GM12878 (cell line): ENCODE results near the gene SMURF1. TPM values are rescaled to one million over a fixed set of nuclear protein-coding genes. Genes with fewer than 3 reads are reported as not detected.

Source experiments
- ATAC-seq: fragments of 200-7000 bp; cut with Tn5 transposase; 3 replicates; pipeline ENCODE4 v1.9.1; 2020; ENCODE audit warnings: mild to moderate bottlenecking, moderate library complexity
- BruUV-seq: library from RNA; stranded (reverse); fragments of 400-500 nt; replicated peaks from 2 replicates; lab custom pipeline; 2021; lab: Mats Ljungman, UMichigan
- CTCF ChIA-PET: fragments of 300-600 bp; sonication (Branson Sonifier 250); formaldehyde crosslinking; extraction: SDS; loops from one replicate; lab custom pipeline; 2021; ENCODE audit warnings: inconsistent platforms; lab: Yijun Ruan, JAX
- POLR2A ChIA-PET: fragments of 350-600 bp; formaldehyde crosslinking; extraction: SDS; loops from one replicate; lab custom pipeline; 2021; ENCODE audit warnings: inconsistent platforms; lab: Charles Lee
- RAD21 ChIA-PET: fragments of 300-600 bp; sonication (Branson Sonifier 250); formaldehyde crosslinking; loops from one replicate; lab custom pipeline; 2023; ENCODE audit warnings: antibody characterized with exemption; ENCODE audit not compliant: unreplicated experiment; lab: Charles Lee
- SMC1A ChIA-PET: fragments of 300-600 bp; sonication (Branson Sonifier 250); formaldehyde crosslinking; loops from one replicate; lab custom pipeline; 2023; ENCODE audit not compliant: unreplicated experiment, uncharacterized antibody; lab: Charles Lee
- DNase-seq: peaks from one replicate; pipeline ENCODE4 v3.0.0-alpha.2; 2011; ENCODE audit warnings: low read depth, low spot score
- FAIRE-seq: peaks from 3 replicates; lab custom pipeline; 2011; peaks lifted over from hg19 to GRCh38; lab: Jason Lieb, UNC
- H2AFZ ChIP-seq: 2 replicates; pipeline ENCODE4 v1.6.0; 2011; ENCODE audit warnings: low read depth, low read length, control low read depth; ENCODE audit not compliant: control insufficient read depth
- H3K27ac ChIP-seq: 2 replicates; pipeline ENCODE4 v1.5.1; 2011; ENCODE audit warnings: control low read depth; ENCODE audit not compliant: control insufficient read depth, insufficient read depth
- H3K27me3 ChIP-seq, 2 experiments: replicated peaks in 1 of 2; 2 replicates each; pipeline versions ENCODE4 v1.6.0 to v1.6.1; 2011; ENCODE audit warnings: low read length in 1 of 2; ENCODE audit not compliant: control insufficient read depth in 2 of 2, insufficient read depth in 2 of 2
- H3K36me3 ChIP-seq, 2 experiments: 2 replicates each; pipeline ENCODE4 v1.5.1; 2011; ENCODE audit warnings: low read length in 1 of 2; ENCODE audit not compliant: control insufficient read depth in 2 of 2, insufficient read depth in 2 of 2
- H3K4me1 ChIP-seq: 2 replicates; pipeline ENCODE4 v1.6.1; 2011; ENCODE audit warnings: mild to moderate bottlenecking, low read length, moderate library complexity, mixed read lengths; ENCODE audit not compliant: control insufficient read depth, insufficient read depth
- H3K4me2 ChIP-seq: 2 replicates; pipeline ENCODE4 v1.6.0; 2011; ENCODE audit warnings: control low read depth; ENCODE audit not compliant: control insufficient read depth, insufficient read depth
- H3K4me3 ChIP-seq: fragments of 200-600 bp; sonication (generic); 2 replicates; pipeline ENCODE4 v1.5.1; 2016
- H3K79me2 ChIP-seq: 2 replicates; pipeline ENCODE4 v1.6.0; 2011; ENCODE audit warnings: low read length; ENCODE audit not compliant: control insufficient read depth, insufficient read depth
- H3K9ac ChIP-seq: 2 replicates; pipeline ENCODE4 v1.8.0; 2011; ENCODE audit warnings: low read length, control low read depth, mixed read lengths; ENCODE audit not compliant: control insufficient read depth, insufficient read depth
- H3K9me3 ChIP-seq: replicated peaks from 3 replicates; pipeline ENCODE4 v1.5.1; 2011; ENCODE audit warnings: mild to moderate bottlenecking, low read length; ENCODE audit not compliant: control insufficient read depth, insufficient read depth
- H4K20me1 ChIP-seq: 2 replicates; pipeline ENCODE4 v1.6.0; 2011; ENCODE audit not compliant: control insufficient read depth, insufficient read depth
- BCL11A ChIP-seq: IDR thresholded peaks from 2 replicates; pipeline ENCODE4 v1.6.1; 2011; ENCODE audit warnings: low read depth, low read length
- DPF2 ChIP-seq: fragments of 450-650 bp; IDR thresholded peaks from 2 replicates; pipeline ENCODE4 v1.6.1; 2017; ENCODE audit warnings: mild to moderate bottlenecking
- FOS ChIP-seq: IDR thresholded peaks from 3 replicates; pipeline ENCODE4 v1.6.1; 2011; ENCODE audit warnings: borderline replicate concordance; ENCODE audit not compliant: insufficient read length; ENCODE audit errors: extremely low read depth
- IRF4 ChIP-seq: IDR thresholded peaks from 2 replicates; pipeline ENCODE4 v1.6.1; 2011; ENCODE audit warnings: low read depth, low read length
- NR2C1 ChIP-seq: fragments of 450-650 bp; IDR thresholded peaks from 2 replicates; pipeline ENCODE4 v1.6.1; 2017; ENCODE audit warnings: antibody characterized with exemption, mild to moderate bottlenecking, moderate library complexity
- NRF1 ChIP-seq: conservative IDR thresholded peaks from 2 replicates; pipeline ENCODE4 v1.6.1; 2011; ENCODE audit warnings: mild to moderate bottlenecking, low read depth, low read length, improper control_type of control experiment
- SIX5 ChIP-seq: IDR thresholded peaks from 2 replicates; pipeline ENCODE4 v1.6.1; 2011; ENCODE audit warnings: mild to moderate bottlenecking, low read depth, low read length, moderate library complexity; ENCODE audit not compliant: severe bottlenecking
- SMARCA5 ChIP-seq: fragments of 450-650 bp; IDR thresholded peaks from 2 replicates; pipeline ENCODE4 v1.6.1; 2017; ENCODE audit warnings: mild to moderate bottlenecking
- STAT1 ChIP-seq: fragments of 450-650 bp; conservative IDR thresholded peaks from 2 replicates; pipeline ENCODE4 v1.6.1; 2014; ENCODE audit warnings: antibody characterized with exemption, mild to moderate bottlenecking
- TCF12 ChIP-seq: IDR thresholded peaks from 2 replicates; pipeline ENCODE4 v1.6.1; 2011; ENCODE audit warnings: low read depth, mild to moderate bottlenecking, low read length
- WGBS: methylation state at CpG from one replicate; pipeline ENCODE4 v1.1.6; 2016; ENCODE audit warnings: low lambda C conversion rate; ENCODE audit not compliant: insufficient replicate concordance, insufficient coverage; ENCODE audit errors: missing lambda C conversion rate; 5-methylcytosine and 5-hydroxymethylcytosine counted together
- in situ Hi-C: fragments of 300-500 bp; cut with MboI; formaldehyde crosslinking; loops from 9 replicates; pipeline ENCODE4 v1.14.3; 2018; ENCODE audit warnings: mixed read lengths
- intact Hi-C: fragments of 100-400 bp; cut with micrococcal nuclease; formaldehyde crosslinking; loops from one replicate; pipeline ENCODE4 v1.14.2; 2022; ENCODE audit not compliant: unreplicated experiment
- polyA plus RNA-seq, 11 experiments: library from polyadenylated mRNA; depleted of rRNA in 4 of 11; unstranded in 6 of 11; stranded (reverse) in 5 of 11; fragments of >200 nt; fragmentation: Nextera tagmentation in 4 of 11; fragmentation: Illumina TruSeq in 1 of 11; extraction: Ambion mirVana in 4 of 11; extraction: Trizol in 1 of 11; gene quantifications; 1 replicate in 1 of 11; 2 replicates in 10 of 11; pipeline versions ENCODE4 v1.2.1 to v1.2.3, GENCODE V29; 2011 to 2016; ENCODE audit warnings: inconsistent platforms in 2 of 11, missing spikeins in 2 of 11, low read depth in 1 of 11
- total RNA-seq, 4 experiments: library from RNA; depleted of rRNA in 3 of 4; stranded (reverse); fragments of >200 nt in 3 of 4; fragmentation: Illumina TruSeq in 1 of 4; extraction: Trizol in 1 of 4; gene quantifications; 2 replicates each; pipeline versions ENCODE4 v1.2.1 to v1.2.3, GENCODE V29; 2013 to 2021
- TF ChIP-seq, protein P1 (sequence below): IDR thresholded peaks from 2 replicates; pipeline ENCODE4 v1.6.1; 2011; ENCODE audit warnings: low read depth, mild to moderate bottlenecking, low read length, moderate library complexity, borderline replicate concordance; ENCODE audit errors: extremely low read depth
- TF ChIP-seq, protein P2 (sequence below): fragments of 450-650 bp; IDR thresholded peaks from 2 replicates; pipeline ENCODE4 v1.6.1; 2018; ENCODE audit warnings: borderline replicate concordance, mild to moderate bottlenecking; ENCODE audit not compliant: partially characterized antibody
- TF ChIP-seq, protein P3 (sequence below): IDR thresholded peaks from 2 replicates; pipeline ENCODE4 v1.6.1; 2012; ENCODE audit warnings: mild to moderate bottlenecking, low read depth, low read length
- TF ChIP-seq, protein P4 (sequence below): fragments of 450-650 bp; IDR thresholded peaks from 2 replicates; pipeline ENCODE4 v1.6.1; 2017; ENCODE audit warnings: antibody characterized with exemption, mild to moderate bottlenecking, moderate library complexity

The SMURF1 gene
- total and polyA plus RNA-seq, 10 of the 15 experiments (the other 5 are each of a cell fraction or from before 2014, with no cell fraction given): 0.76 to 14.0 (median 7.9) TPM

DNA sequence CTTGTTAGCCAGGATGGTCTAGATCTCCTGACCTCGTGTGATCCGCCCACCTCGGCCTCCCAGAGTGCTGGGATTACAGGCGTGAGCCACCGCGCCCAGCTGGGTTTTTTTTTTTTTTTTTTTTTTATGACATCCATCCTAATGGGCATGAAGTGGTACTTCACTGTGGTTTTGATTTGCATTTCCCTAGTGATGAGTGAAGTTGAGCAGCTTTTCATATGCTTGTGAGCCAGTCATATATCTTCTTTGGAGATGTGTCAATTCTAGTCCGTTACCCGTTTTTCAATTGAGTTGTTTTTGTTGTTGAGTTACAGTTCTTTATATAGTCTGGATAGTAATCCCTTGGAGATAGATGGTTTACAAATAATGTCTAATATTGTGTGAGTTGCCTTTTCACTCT lies 127.7 kb downstream of the SMURF1 start:
- RAD21 ChIA-PET: no interaction called here
- no peak for ATAC-seq
- BruUV-seq: no TSS peak
- 6% methylated on average over 8 of the region's 8 CpGs for WGBS
- Histone ChIP-seq H3K27ac (peak overlapping the region; percentile 19; the same call in 1 of the 2 replicates), H3K27me3 (no peaks in the 10 kb centered on the region), H4K20me1 (no peaks in the 10 kb centered on the region), H3K9ac (no peak overlapping the region), H3K79me2 (no peaks in the 10 kb centered on the region), H2AFZ (no peak overlapping the region), H3K4me2 (no peak overlapping the region), H3K9me3 (no peaks in the 10 kb centered on the region; the same call in 2 of the 3 replicates), H3K4me3 (no peak overlapping the region), H3K36me3 (peaks cover 24 to 38% of the 10 kb centered on the region in 2 experiments), H3K4me1 (no peaks in the 10 kb centered on the region)
- CTCF ChIA-PET: no interaction called here
- no peak for DNase-seq
- no peak for FAIRE-seq
- POLR2A ChIA-PET: no interaction called here
- in situ Hi-C loops (no loop called here), intact Hi-C loops (no loop called here)
- SMC1A ChIA-PET: interaction anchor here (1.0 to 1.3 kb wide), 2 partner anchors 10 to 22 kb away, joined by 3 to 5 read pairs; no protein-coding TSS in a partner anchor
- TF ChIP-seq, protein P1, sequence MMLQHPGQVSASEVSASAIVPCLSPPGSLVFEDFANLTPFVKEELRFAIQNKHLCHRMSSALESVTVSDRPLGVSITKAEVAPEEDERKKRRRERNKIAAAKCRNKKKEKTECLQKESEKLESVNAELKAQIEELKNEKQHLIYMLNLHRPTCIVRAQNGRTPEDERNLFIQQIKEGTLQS: no peak
- TF ChIP-seq TCF12 (no peak), IRF4 (no peak), STAT1 (no peak), SIX5 (no peak), SMARCA5 (no peak), NR2C1 (no peak), BCL11A (no peak), NRF1 (no peak), DPF2 (no peak), FOS (no peak)
- TF ChIP-seq, protein P2, sequence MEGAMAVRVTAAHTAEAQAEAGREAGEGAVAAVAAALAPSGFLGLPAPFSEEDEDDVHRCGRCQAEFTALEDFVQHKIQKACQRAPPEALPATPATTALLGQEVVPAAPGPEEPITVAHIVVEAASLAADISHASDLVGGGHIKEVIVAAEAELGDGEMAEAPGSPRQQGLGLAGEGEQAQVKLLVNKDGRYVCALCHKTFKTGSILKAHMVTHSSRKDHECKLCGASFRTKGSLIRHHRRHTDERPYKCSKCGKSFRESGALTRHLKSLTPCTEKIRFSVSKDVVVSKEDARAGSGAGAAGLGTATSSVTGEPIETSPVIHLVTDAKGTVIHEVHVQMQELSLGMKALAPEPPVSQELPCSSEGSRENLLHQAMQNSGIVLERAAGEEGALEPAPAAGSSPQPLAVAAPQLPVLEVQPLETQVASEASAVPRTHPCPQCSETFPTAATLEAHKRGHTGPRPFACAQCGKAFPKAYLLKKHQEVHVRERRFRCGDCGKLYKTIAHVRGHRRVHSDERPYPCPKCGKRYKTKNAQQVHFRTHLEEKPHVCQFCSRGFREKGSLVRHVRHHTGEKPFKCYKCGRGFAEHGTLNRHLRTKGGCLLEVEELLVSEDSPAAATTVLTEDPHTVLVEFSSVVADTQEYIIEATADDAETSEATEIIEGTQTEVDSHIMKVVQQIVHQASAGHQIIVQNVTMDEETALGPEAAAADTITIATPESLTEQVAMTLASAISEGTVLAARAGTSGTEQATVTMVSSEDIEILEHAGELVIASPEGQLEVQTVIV: no peak
- TF ChIP-seq, protein P3, sequence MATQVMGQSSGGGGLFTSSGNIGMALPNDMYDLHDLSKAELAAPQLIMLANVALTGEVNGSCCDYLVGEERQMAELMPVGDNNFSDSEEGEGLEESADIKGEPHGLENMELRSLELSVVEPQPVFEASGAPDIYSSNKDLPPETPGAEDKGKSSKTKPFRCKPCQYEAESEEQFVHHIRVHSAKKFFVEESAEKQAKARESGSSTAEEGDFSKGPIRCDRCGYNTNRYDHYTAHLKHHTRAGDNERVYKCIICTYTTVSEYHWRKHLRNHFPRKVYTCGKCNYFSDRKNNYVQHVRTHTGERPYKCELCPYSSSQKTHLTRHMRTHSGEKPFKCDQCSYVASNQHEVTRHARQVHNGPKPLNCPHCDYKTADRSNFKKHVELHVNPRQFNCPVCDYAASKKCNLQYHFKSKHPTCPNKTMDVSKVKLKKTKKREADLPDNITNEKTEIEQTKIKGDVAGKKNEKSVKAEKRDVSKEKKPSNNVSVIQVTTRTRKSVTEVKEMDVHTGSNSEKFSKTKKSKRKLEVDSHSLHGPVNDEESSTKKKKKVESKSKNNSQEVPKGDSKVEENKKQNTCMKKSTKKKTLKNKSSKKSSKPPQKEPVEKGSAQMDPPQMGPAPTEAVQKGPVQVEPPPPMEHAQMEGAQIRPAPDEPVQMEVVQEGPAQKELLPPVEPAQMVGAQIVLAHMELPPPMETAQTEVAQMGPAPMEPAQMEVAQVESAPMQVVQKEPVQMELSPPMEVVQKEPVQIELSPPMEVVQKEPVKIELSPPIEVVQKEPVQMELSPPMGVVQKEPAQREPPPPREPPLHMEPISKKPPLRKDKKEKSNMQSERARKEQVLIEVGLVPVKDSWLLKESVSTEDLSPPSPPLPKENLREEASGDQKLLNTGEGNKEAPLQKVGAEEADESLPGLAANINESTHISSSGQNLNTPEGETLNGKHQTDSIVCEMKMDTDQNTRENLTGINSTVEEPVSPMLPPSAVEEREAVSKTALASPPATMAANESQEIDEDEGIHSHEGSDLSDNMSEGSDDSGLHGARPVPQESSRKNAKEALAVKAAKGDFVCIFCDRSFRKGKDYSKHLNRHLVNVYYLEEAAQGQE: no peak
- TF ChIP-seq, protein P4, sequence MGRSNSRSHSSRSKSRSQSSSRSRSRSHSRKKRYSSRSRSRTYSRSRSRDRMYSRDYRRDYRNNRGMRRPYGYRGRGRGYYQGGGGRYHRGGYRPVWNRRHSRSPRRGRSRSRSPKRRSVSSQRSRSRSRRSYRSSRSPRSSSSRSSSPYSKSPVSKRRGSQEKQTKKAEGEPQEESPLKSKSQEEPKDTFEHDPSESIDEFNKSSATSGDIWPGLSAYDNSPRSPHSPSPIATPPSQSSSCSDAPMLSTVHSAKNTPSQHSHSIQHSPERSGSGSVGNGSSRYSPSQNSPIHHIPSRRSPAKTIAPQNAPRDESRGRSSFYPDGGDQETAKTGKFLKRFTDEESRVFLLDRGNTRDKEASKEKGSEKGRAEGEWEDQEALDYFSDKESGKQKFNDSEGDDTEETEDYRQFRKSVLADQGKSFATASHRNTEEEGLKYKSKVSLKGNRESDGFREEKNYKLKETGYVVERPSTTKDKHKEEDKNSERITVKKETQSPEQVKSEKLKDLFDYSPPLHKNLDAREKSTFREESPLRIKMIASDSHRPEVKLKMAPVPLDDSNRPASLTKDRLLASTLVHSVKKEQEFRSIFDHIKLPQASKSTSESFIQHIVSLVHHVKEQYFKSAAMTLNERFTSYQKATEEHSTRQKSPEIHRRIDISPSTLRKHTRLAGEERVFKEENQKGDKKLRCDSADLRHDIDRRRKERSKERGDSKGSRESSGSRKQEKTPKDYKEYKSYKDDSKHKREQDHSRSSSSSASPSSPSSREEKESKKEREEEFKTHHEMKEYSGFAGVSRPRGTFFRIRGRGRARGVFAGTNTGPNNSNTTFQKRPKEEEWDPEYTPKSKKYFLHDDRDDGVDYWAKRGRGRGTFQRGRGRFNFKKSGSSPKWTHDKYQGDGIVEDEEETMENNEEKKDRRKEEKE: no peak
